SK-N-MC (cell line): ENCODE data around the gene FOXC1.

Source experiments
- FOXP2 ChIP-seq: optimal IDR thresholded peaks from 2 replicates; pipeline ENCODE3; 2011; ENCODE audit warnings: mild to moderate bottlenecking, moderate library complexity; ENCODE audit not compliant: insufficient read depth; ENCODE audit errors: extremely low read length, control extremely low read depth
- POLR2AphosphoS5 ChIP-seq: IDR thresholded peaks from 2 replicates; pipeline ENCODE4 v1.6.1; 2012; ENCODE audit warnings: mild to moderate bottlenecking, low read depth, low read length, borderline replicate concordance

- no peak for TF ChIP-seq FOXP2
- no peak for TF ChIP-seq POLR2AphosphoS5
These were observed 44.3 kb downstream of the FOXC1 start for GRCh38 chr6:1654054-1654453.
